Measurements from ENCODE around the gene CLK2.

CLK2 gene

DNA sequence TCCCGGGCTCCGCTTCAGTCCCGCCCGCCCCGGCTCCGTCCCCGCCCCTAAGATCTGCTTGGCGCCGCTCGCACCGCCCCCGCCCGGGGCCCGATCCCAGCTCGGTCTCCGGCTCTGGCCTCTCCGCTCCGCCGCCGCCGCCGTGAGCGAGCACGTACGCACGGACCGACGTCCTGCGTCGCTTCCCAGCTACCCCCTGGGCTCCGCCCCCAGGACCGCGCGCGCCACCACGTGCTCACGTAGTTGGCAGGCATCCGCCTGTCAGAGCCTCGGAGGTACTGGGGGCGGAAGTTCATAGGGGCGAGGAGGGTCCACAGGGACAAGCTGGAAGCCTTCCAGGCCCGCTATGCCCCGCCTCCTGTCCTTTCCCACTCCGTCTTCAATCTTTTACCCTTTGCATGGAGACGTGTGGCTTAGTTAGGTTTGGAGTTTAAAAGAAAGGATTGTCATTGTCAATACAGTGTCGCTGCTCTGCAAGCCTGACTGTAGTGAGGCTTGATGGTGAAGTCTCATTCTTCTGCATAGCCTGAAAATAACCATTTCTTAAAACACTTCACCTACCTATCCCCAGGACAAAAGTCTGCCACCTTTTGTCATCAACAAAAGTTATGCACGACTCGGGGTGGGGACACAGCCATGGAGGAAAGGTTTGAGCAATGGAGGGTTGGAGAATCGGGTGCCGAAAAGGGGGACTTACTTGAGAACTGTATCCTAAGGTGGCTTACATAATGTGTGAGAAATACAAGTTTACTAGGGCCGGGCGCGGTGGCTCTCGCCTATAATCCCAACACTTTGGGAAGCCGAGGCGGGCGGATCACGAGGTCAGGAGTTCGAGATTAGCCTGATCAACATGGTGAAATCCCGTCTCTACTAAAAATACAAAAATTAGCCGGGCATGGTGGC lies at the start of gene CLK2:
CLK2 (minus strand) TSS at position 162 of the 903 bp plus-strand sequence. CDS start 2,527 bp downstream, outside the sequence.
- DNase-seq (ENCODE audit: low spot score), result peak; percentile 96
- Histone ChIP-seq H3K27ac (peak within 1 kb of the TSS; percentile 100), H3K4me3 (peak within 1 kb of the TSS; percentile 95)
- TF ChIP-seq, protein P1, sequence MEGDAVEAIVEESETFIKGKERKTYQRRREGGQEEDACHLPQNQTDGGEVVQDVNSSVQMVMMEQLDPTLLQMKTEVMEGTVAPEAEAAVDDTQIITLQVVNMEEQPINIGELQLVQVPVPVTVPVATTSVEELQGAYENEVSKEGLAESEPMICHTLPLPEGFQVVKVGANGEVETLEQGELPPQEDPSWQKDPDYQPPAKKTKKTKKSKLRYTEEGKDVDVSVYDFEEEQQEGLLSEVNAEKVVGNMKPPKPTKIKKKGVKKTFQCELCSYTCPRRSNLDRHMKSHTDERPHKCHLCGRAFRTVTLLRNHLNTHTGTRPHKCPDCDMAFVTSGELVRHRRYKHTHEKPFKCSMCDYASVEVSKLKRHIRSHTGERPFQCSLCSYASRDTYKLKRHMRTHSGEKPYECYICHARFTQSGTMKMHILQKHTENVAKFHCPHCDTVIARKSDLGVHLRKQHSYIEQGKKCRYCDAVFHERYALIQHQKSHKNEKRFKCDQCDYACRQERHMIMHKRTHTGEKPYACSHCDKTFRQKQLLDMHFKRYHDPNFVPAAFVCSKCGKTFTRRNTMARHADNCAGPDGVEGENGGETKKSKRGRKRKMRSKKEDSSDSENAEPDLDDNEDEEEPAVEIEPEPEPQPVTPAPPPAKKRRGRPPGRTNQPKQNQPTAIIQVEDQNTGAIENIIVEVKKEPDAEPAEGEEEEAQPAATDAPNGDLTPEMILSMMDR (IDR thresholded peaks at IDR 0.05), result no peak

DNA sequence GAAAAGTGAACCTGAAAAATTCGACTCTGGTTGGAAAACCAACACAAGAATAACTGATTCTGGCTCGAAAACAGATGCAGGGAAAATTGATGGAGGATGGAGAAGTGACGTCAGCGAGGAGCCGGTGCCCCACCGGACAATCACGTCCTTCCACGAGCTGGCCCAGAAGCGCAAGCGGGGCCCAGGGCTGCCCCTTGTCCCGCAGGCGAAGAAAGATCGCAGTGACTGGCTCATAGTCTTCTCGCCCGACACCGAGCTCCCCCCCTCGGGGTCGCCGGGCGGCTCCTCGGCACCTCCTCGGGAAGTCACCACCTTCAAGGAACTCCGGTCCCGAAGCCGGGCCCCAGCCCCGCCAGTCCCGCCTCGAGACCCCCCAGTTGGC lies 49.3 kb upstream of the CLK2 start:
- H3K27ac ChIP-seq, result peak overlapping the region; percentile 98 to 99
- H3K4me3 ChIP-seq, result peak overlapping the region; percentile 87
- TF ChIP-seq, protein P1 (IDR thresholded peaks at IDR 0.05), result no peak
- no peak for DNase-seq (ENCODE audit: low spot score)

DNA sequence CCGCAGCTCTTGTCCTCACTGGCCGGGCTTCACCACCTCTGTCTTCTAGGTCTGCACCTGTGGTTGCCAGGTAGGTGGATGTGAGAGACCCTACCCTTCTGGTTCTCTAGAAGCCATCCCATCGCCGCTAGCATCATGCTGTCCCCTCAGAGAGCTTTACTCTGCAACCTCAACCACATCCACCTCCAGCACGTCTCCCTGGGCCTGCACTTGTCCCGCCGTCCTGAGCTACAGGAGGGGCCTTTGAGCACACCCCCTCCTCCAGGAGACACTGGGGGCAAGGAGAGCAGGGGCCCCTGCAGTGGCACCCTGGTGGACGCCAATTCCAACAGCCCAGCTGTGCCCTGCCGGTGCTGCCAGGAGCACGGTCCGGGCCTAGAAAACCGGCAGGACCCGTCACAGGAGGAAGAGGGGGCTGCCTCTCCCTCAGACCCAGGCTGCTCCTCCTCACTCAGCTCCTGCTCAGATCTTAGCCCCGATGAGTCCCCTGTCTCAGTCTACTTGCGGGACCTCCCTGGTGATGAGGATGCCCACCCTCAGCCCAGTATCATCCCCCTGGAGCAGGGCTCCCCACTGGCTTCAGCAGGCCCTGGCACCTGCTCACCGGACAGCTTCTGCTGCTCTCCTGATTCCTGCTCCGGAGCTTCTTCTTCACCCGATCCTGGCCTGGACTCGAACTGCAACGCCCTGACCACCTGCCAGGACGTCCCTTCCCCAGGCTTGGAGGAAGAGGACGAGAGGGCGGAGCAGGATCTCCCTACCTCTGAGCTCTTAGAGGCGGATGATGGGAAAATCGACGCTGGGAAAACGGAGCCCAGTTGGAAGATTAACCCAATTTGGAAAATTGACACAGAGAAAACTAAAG lies 48.6 kb upstream of the CLK2 start:
- TF ChIP-seq, protein P1 (IDR thresholded peaks at IDR 0.05), result no peak
- Histone ChIP-seq H3K27ac (peak overlapping the region; percentile 98 to 99), H3K4me3 (peak overlapping the region; percentile 87)
- no peak for DNase-seq (ENCODE audit: low spot score)

DNA sequence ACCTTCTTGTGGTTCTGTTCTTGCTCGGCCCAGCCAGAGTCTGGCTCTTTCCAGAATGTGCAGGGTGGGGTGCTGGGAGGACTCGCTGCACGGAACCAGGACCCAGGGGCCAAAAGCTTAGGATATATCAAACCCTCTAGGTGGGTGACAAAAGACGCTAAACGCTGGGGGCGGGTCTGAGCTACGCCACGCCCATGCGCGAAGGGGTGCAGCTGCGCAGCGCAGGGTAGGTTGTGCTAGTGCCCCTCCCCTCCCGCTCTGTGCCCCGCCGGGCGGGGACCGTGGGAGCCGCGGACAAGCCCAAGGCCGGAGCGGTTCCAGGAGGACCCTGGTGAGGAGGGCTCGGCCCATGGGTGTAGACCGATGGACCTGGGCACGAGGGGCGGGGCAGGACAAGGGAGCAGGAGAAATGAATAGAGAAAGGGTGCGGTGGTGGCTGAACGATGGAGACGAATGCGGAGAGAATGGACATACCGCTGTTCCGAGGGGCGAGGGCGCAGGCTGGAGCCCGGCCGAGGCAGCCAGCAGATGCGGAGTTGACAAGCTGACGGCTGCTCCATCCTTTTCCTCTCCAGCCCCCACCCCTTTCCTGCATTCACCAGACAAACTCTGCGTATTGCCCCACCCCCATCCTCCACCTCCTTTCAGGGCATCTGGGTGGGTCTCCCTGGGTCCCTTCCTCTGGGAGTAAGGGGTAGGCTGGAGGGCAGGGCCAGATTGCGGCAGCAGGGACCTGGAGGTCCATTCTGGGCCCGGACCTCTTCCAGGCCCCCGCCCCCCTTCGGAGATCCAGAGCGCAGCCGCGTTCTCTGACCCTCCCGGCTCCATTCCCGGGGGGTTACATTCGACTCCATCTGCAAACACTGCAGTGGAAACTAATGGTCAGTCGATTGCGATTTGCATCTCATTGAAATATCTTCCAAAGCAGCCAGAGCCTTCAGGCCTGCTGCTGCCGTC lies 47.6 kb upstream of the CLK2 start, which contains the start of gene RUSC1:
RUSC1 (plus strand) TSS at position 234 of the 957 bp plus-strand sequence. CDS start 880 bp downstream, outside the sequence.
- TF ChIP-seq, protein P1 (IDR thresholded peaks at IDR 0.05), result no peak
- Histone ChIP-seq H3K27ac (peak within 1 kb of the TSS; percentile 98 to 99), H3K4me3 (peak within 1 kb of the TSS; percentile 87)
- DNase-seq (ENCODE audit: low spot score), result peak; percentile 91

DNA sequence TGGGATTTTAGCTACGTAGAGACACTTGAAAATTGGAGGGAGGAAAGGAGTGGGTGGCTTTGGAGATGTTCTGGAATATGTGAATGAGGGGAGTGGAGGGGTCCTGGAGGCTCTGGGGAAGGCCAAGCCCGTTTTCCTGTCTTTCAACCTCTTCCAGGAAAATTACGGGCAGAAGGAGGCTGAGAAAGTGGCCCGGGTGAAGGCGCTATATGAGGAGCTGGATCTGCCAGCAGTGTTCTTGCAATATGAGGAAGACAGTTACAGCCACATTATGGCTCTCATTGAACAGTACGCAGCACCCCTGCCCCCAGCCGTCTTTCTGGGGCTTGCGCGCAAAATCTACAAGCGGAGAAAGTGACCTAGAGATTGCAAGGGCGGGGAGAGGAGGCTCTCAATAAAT lies 46.9 kb upstream of the CLK2 start:
- TF ChIP-seq, protein P1 (IDR thresholded peaks at IDR 0.05), result no peak
- no peak for DNase-seq (ENCODE audit: low spot score)
- H3K4me3 ChIP-seq, result peak overlapping the region; percentile 87
- H3K27ac ChIP-seq, result peak overlapping the region; percentile 98 to 99

DNA sequence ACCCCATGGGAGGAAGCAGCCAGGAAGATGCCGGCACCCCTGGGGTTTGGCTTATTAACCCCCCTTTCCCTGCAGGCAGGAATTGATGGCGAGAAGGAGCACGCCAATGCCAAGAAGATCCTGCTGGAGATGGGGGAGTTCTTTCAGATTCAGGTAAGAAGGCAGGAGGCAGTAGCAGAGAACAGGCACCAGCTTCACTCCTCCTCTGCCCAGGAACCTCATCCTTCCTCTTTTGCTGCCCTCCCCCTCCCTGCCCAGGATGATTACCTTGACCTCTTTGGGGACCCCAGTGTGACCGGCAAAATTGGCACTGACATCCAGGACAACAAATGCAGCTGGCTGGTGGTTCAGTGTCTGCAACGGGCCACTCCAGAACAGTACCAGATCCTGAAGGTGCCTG lies 46.2 kb upstream of the CLK2 start:
- Histone ChIP-seq H3K4me3 (no peak overlapping the region), H3K27ac (no peak overlapping the region)
- TF ChIP-seq, protein P1 (IDR thresholded peaks at IDR 0.05), result no peak
- no peak for DNase-seq (ENCODE audit: low spot score)
